IMR-90 (cell line): ENCODE measurements around the gene ADCY5. TPM values are rescaled to one million over a fixed set of nuclear protein-coding genes. Genes with fewer than 3 reads are reported as not detected.

Experiments used
- ATAC-seq: fragments of 200-7000 bp; cut with Tn5 transposase; 2 replicates; pipeline ENCODE4 v1.9.1; 2020; ENCODE audit warnings: low read depth, mild to moderate bottlenecking, moderate library complexity
- BruUV-seq: library from RNA; stranded (reverse); fragments of 400-500 nt; replicated peaks from 2 replicates; lab custom pipeline; 2021; lab: Mats Ljungman, UMichigan
- CTCF ChIA-PET: fragments of 300-600 bp; formaldehyde crosslinking; extraction: SDS; loops from one replicate; lab custom pipeline; 2021; ENCODE audit warnings: antibody characterized with exemption; lab: Yijun Ruan, JAX
- POLR2A ChIA-PET: fragments of 300-600 bp; sonication (Branson Sonifier 250); formaldehyde crosslinking; loops from one replicate; lab custom pipeline; 2022; ENCODE audit warnings: antibody characterized with exemption; ENCODE audit not compliant: unreplicated experiment; lab: Charles Lee
- DNase-seq: peaks from one replicate; pipeline ENCODE4 v3.0.0; 2013
- H2AFZ ChIP-seq: replicated peaks from 2 replicates; pipeline ENCODE3; 2013; ENCODE audit warnings: low read length, mild to moderate bottlenecking; ENCODE audit not compliant: poor library complexity
- H2AK5ac ChIP-seq: 2 replicates; pipeline ENCODE4 v1.6.1; 2013; ENCODE audit warnings: low read depth, low read length, inconsistent platforms
- H2AK9ac ChIP-seq: replicated peaks from 2 replicates; pipeline ENCODE3; 2013; ENCODE audit warnings: mild to moderate bottlenecking, low read depth, low read length, moderate library complexity; ENCODE audit not compliant: poor library complexity
- H2BK120ac ChIP-seq: 2 replicates; pipeline ENCODE4 v1.6.1; 2013; ENCODE audit warnings: low read depth, low read length, inconsistent platforms
- H2BK15ac ChIP-seq: 3 replicates; pipeline ENCODE4 v1.6.1; 2013; ENCODE audit warnings: low read depth, low read length, inconsistent platforms
- H2BK20ac ChIP-seq: 2 replicates; pipeline ENCODE4 v1.6.1; 2013; ENCODE audit warnings: low read depth, mild to moderate bottlenecking, inconsistent platforms, low read length, moderate library complexity
- H2BK5ac ChIP-seq: 2 replicates; pipeline ENCODE4 v1.6.1; 2013; ENCODE audit warnings: mild to moderate bottlenecking, low read depth, low read length, inconsistent platforms; ENCODE audit not compliant: poor library complexity, severe bottlenecking
- H3K14ac ChIP-seq: replicated peaks from 2 replicates; pipeline ENCODE4 v1.6.1; 2013; ENCODE audit warnings: low read depth, low read length, inconsistent platforms
- H3K18ac ChIP-seq: 2 replicates; pipeline ENCODE4 v1.6.1; 2013; ENCODE audit warnings: low read depth, low read length, control low read depth
- H3K23ac ChIP-seq: 2 replicates; pipeline ENCODE4 v1.6.1; 2013; ENCODE audit warnings: low read depth, low read length, inconsistent platforms
- H3K27ac ChIP-seq: 2 replicates; pipeline ENCODE4 v1.5.1; 2013; ENCODE audit warnings: mild to moderate bottlenecking, control low read depth, low read length; ENCODE audit not compliant: insufficient read depth
- H3K27me3 ChIP-seq: 2 replicates; pipeline ENCODE4 v1.6.1; 2013; ENCODE audit warnings: low read length; ENCODE audit not compliant: control insufficient read depth, insufficient read depth
- H3K36me3 ChIP-seq: 2 replicates; pipeline ENCODE4 v1.6.1; 2013; ENCODE audit warnings: low read length, mixed read lengths; ENCODE audit not compliant: control insufficient read depth, insufficient read depth
- H3K4ac ChIP-seq: 2 replicates; pipeline ENCODE4 v1.6.1; 2013; ENCODE audit warnings: low read depth, low read length, inconsistent platforms
- H3K4me1 ChIP-seq: 2 replicates; pipeline ENCODE4 v1.6.1; 2013; ENCODE audit warnings: low read length, mixed read lengths; ENCODE audit not compliant: control insufficient read depth, insufficient read depth
- H3K4me2 ChIP-seq: 2 replicates; pipeline ENCODE4 v1.6.1; 2013; ENCODE audit warnings: low read depth, mild to moderate bottlenecking, control low read depth, low read length, moderate library complexity
- H3K4me3 ChIP-seq: 2 replicates; pipeline ENCODE4 v1.5.1; 2013; ENCODE audit warnings: low read depth, mild to moderate bottlenecking, control low read depth, low read length, moderate library complexity; ENCODE audit not compliant: insufficient read depth
- H3K56ac ChIP-seq: 2 replicates; pipeline ENCODE4 v1.6.1; 2013; ENCODE audit warnings: low read length, inconsistent platforms; ENCODE audit not compliant: insufficient read depth; ENCODE audit errors: extremely low read depth
- H3K79me1 ChIP-seq, 2 experiments: 2 replicates each; pipeline ENCODE4 v1.6.1; 2013; ENCODE audit warnings: low read length in 2 of 2, inconsistent platforms in 1 of 2, low read depth in 1 of 2
- H3K9ac ChIP-seq: 2 replicates; pipeline ENCODE4 v1.6.1; 2013; ENCODE audit warnings: low read depth, low read length, control low read depth
- H3K9me1 ChIP-seq: 2 replicates; pipeline ENCODE4 v1.6.1; 2013; ENCODE audit warnings: low read length, inconsistent platforms; ENCODE audit not compliant: insufficient read depth
- H3K9me3 ChIP-seq: 2 replicates; pipeline ENCODE4 v1.6.1; 2013; ENCODE audit warnings: low read length; ENCODE audit not compliant: control insufficient read depth, insufficient read depth
- H4K20me1 ChIP-seq: 2 replicates; pipeline ENCODE4 v1.6.1; 2013; ENCODE audit warnings: low read length, inconsistent platforms; ENCODE audit not compliant: insufficient read depth
- H4K5ac ChIP-seq: 2 replicates; pipeline ENCODE4 v1.6.1; 2013; ENCODE audit warnings: mild to moderate bottlenecking, low read depth, low read length, control low read depth
- H4K8ac ChIP-seq, 2 experiments: 2 replicates each; pipeline ENCODE4 v1.6.1; 2013; ENCODE audit warnings: low read depth in 2 of 2, low read length in 2 of 2, control low read depth in 1 of 2, inconsistent platforms in 1 of 2
- H4K91ac ChIP-seq: 2 replicates; pipeline ENCODE4 v1.6.1; 2013; ENCODE audit warnings: low read depth, low read length, inconsistent platforms; ENCODE audit not compliant: insufficient read depth
- BHLHE40 ChIP-seq: fragments of 150-350 bp; IDR thresholded peaks from 2 replicates; pipeline ENCODE4 v1.6.1; 2016; ENCODE audit warnings: mild to moderate bottlenecking, low read depth, low read length
- CEBPB ChIP-seq: IDR thresholded peaks from 2 replicates; pipeline ENCODE4 v1.6.1; 2012; ENCODE audit warnings: low read depth, low read length, improper control_type of control experiment
- CHD1 ChIP-seq: IDR thresholded peaks from 2 replicates; pipeline ENCODE4 v1.6.1; 2012; ENCODE audit warnings: low read depth, low read length, improper control_type of control experiment
- FOS ChIP-seq: fragments of 150-350 bp; IDR thresholded peaks from 2 replicates; pipeline ENCODE4 v1.6.1; 2016; ENCODE audit warnings: low read depth, low read length
- MAFK ChIP-seq: IDR thresholded peaks from 2 replicates; pipeline ENCODE4 v1.6.1; 2012; ENCODE audit warnings: low read depth, low read length, improper control_type of control experiment
- MAZ ChIP-seq: IDR thresholded peaks from 2 replicates; pipeline ENCODE4 v1.6.1; 2012; ENCODE audit warnings: low read depth, mild to moderate bottlenecking, low read length, improper control_type of control experiment, moderate library complexity, borderline replicate concordance
- MXI1 ChIP-seq: IDR thresholded peaks from 2 replicates; pipeline ENCODE4 v1.6.1; 2012; ENCODE audit warnings: low read depth, mild to moderate bottlenecking, low read length, moderate library complexity, borderline replicate concordance
- NFE2L2 ChIP-seq: fragments of 150-350 bp; IDR thresholded peaks from 2 replicates; pipeline ENCODE4 v1.6.1; 2016; ENCODE audit warnings: low read depth, mild to moderate bottlenecking, low read length
- POLR2A ChIP-seq: IDR thresholded peaks from 2 replicates; pipeline ENCODE4 v1.6.1; 2012; ENCODE audit warnings: mild to moderate bottlenecking, low read depth, low read length
- RAD21 ChIP-seq: IDR thresholded peaks from 2 replicates; pipeline ENCODE4 v1.6.1; 2012; ENCODE audit warnings: low read length, improper control_type of control experiment
- RCOR1 ChIP-seq: IDR thresholded peaks from 2 replicates; pipeline ENCODE4 v1.6.1; 2012; ENCODE audit warnings: mild to moderate bottlenecking, low read length, improper control_type of control experiment; ENCODE audit not compliant: insufficient replicate concordance
- RFX5 ChIP-seq: IDR thresholded peaks from 2 replicates; pipeline ENCODE4 v1.8.0; 2012; ENCODE audit warnings: low read depth, mild to moderate bottlenecking, low read length, moderate library complexity
- SMC3 ChIP-seq: fragments of 150-350 bp; IDR thresholded peaks from 2 replicates; pipeline ENCODE4 v1.6.1; 2016; ENCODE audit warnings: low read depth, mild to moderate bottlenecking, antibody characterized with exemption, low read length, moderate library complexity
- WGBS, 2 experiments: methylation state at CpG; one replicate each; pipeline versions ENCODE4 v1.1.5 to v1.1.7; 2013; ENCODE audit warnings: missing lambda C conversion rate in 2 of 2; ENCODE audit not compliant: insufficient read length in 1 of 2; ENCODE audit errors: extremely low coverage in 2 of 2; 5-methylcytosine and 5-hydroxymethylcytosine counted together
- dilution Hi-C: fragments of 300-500 bp; cut with HindIII; formaldehyde crosslinking; loops from one replicate; pipeline ENCODE4 v1.14.3; 2018; ENCODE audit warnings: low sequenced_read_pairs; ENCODE audit not compliant: unreplicated experiment
- in situ Hi-C: fragments of 300-500 bp; cut with MboI; formaldehyde crosslinking; loops from 3 replicates; pipeline ENCODE4 v1.14.3; 2019; ENCODE audit warnings: low sequenced_read_pairs, inconsistent platforms, mixed read lengths
- intact Hi-C: fragments of 100-400 bp; cut with micrococcal nuclease; formaldehyde crosslinking; loops from 2 replicates; pipeline ENCODE4 v1.10.0; 2022
- polyA plus RNA-seq, 3 experiments: library from polyadenylated mRNA; depleted of rRNA; stranded (reverse); fragments of >200 nt; gene quantifications; 2 replicates each; pipeline ENCODE4 v1.2.3, GENCODE V29; 2012; ENCODE audit warnings: low replicate concordance in 1 of 3
- total RNA-seq: library from RNA; depleted of rRNA; stranded (reverse); fragments of >200 nt; gene quantifications from 2 replicates; pipeline ENCODE4 v1.2.3, GENCODE V29; 2012
- TF ChIP-seq, protein P1 (sequence below): fragments of 150-350 bp; IDR thresholded peaks from 2 replicates; pipeline ENCODE4 v1.6.1; 2017; ENCODE audit warnings: mild to moderate bottlenecking, antibody characterized with exemption, low read length, low read depth
- TF ChIP-seq, protein P2 (sequence below): fragments of 150-350 bp; IDR thresholded peaks from 2 replicates; pipeline ENCODE4 v1.6.1; 2016; ENCODE audit warnings: low read depth, mild to moderate bottlenecking, low read length, moderate library complexity, borderline replicate concordance

ADCY5 gene
- total and polyA plus RNA-seq, 2 of the 4 experiments (the other 2 are of a cell fraction) = 0.14 to 0.18 TPM

DNA sequence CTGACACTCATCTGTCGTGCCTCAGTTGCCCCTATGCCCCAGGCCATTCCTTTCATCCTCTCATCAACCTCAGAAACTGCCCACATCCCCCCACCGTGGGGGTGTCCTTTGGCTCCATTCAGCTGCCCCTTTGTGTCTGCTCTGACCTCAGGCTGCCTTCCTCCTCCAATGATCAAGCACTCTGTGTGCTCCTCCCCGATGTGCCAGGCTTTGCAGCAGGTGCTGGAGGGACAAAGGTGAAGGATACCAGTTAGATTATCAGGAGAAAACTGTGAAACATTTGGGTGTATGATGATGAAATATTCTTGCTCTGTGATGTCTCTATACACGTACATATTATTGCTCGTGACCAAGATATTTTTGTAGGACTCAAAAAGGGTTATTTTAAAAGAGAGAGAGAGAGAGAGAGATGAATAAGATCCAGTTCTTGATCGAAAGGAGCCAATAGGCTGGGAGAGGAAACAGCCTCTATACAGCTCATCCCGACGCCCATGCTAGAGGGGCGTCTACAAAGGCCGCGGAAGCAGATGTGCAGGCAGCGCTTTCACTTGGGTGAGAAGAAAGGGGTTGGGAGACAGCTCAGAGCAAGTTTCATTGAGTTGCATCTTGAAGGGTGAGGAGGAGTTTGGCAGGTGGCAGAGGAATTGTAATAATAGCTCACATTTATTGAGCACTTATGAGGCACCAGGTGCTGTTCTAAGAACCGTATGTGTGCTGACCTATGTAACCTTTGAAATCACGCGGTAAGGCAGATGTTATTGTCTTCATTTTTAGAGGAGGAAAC, 28.3 kb upstream of the ADCY5 start:
- no peak overlapping the region for H3K4me3 ChIP-seq
- H2AK9ac ChIP-seq = no peak overlapping the region
- peaks cover 65% of the 10 kb centered on the region for H3K27me3 ChIP-seq
- no peaks in the 10 kb centered on the region for H3K9me1 ChIP-seq
- dilution Hi-C loops = no loop called here
- no peaks in the 10 kb centered on the region for H4K20me1 ChIP-seq
- no peak overlapping the region for H2BK20ac ChIP-seq
- H2BK120ac ChIP-seq = no peak overlapping the region
- no peak overlapping the region for H2BK15ac ChIP-seq
- no TSS peak for BruUV-seq
- POLR2A ChIA-PET = no interaction called here
- no peaks in the 10 kb centered on the region for H3K79me1 ChIP-seq
- H4K8ac ChIP-seq = no peak overlapping the region
- no peak overlapping the region for H3K14ac ChIP-seq
- H3K56ac ChIP-seq = no peak overlapping the region
- no peak overlapping the region for H4K91ac ChIP-seq
- H3K4me1 ChIP-seq = no peaks in the 10 kb centered on the region
- H3K18ac ChIP-seq = no peak overlapping the region
- in situ Hi-C loops = no loop called here
- no peak overlapping the region for H3K4ac ChIP-seq
- WGBS, 2 experiments = 78% methylated on average over 8 of the region's 15 CpGs; no CpG with 5 or more reads in 1 of the 2 experiments
- no peak overlapping the region for H3K27ac ChIP-seq
- H3K9me3 ChIP-seq = no peaks in the 10 kb centered on the region
- no peaks in the 10 kb centered on the region for H3K36me3 ChIP-seq
- DNase-seq (no peak), ATAC-seq (no peak)
- H3K4me2 ChIP-seq = no peak overlapping the region
- H2AK5ac ChIP-seq = no peak overlapping the region
- no peak overlapping the region for H3K9ac ChIP-seq
- intact Hi-C loops = no loop called here
- H2AFZ ChIP-seq = no peak overlapping the region
- CTCF ChIA-PET = interaction anchor here (0.6 kb wide), 1 partner anchor 25 kb away, joined by 3 read pairs; no protein-coding TSS in a partner anchor
- no peak overlapping the region for H3K23ac ChIP-seq
- no peak overlapping the region for H4K5ac ChIP-seq
- H2BK5ac ChIP-seq = no peak overlapping the region
- TF ChIP-seq, protein P1, sequence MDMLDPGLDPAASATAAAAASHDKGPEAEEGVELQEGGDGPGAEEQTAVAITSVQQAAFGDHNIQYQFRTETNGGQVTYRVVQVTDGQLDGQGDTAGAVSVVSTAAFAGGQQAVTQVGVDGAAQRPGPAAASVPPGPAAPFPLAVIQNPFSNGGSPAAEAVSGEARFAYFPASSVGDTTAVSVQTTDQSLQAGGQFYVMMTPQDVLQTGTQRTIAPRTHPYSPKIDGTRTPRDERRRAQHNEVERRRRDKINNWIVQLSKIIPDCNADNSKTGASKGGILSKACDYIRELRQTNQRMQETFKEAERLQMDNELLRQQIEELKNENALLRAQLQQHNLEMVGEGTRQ = no peak
- TF ChIP-seq MXI1 (no peak), MAFK (no peak), POLR2A (no peak), SMC3 (no peak), RCOR1 (no peak), BHLHE40 (no peak), MAZ (no peak), RAD21 (no peak), CEBPB (no peak), RFX5 (no peak), CHD1 (no peak), FOS (no peak), NFE2L2 (no peak)
- TF ChIP-seq, protein P2, sequence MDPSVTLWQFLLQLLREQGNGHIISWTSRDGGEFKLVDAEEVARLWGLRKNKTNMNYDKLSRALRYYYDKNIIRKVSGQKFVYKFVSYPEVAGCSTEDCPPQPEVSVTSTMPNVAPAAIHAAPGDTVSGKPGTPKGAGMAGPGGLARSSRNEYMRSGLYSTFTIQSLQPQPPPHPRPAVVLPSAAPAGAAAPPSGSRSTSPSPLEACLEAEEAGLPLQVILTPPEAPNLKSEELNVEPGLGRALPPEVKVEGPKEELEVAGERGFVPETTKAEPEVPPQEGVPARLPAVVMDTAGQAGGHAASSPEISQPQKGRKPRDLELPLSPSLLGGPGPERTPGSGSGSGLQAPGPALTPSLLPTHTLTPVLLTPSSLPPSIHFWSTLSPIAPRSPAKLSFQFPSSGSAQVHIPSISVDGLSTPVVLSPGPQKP = no peak
